ENCODE measurements around the gene C9orf72. TPM values are rescaled to one million over a fixed set of nuclear protein-coding genes. Genes with fewer than 3 reads are reported as not detected.

C9orf72 gene
- total RNA-seq, 1 donor from 2014 or later, result 4.8 TPM

DNA sequence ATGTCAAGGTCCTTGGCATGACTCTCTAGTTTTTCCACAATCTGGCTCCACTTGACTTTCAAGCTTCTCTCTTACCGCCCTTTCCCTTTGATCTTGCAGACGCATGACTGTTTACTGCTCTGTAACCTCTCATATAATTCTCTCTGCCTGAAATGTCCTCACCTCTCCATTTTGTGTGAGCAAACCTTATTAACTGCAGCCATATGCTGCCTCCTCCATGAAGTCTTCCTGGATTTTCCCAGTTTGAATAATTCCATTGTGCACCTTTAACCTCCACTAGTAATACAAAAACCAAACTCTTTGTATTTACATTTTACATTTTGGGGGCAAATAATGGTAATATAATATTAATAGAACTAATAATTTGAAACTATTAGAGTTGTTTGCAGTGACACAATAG lies 9.5 kb upstream of the C9orf72 start:
- DNase-seq (ENCODE audit: low read depth) (no peak), FAIRE-seq (no peak)
- no peaks in the 10 kb centered on the region for H3K79me2 ChIP-seq (ENCODE audit: insufficient read depth, low read length)
- Mint-ChIP-seq H3K4me1 (ENCODE audit: low read depth, unreplicated experiment) (no peaks in the 10 kb centered on the region), H3K4me3 (ENCODE audit: unreplicated experiment) (no peak overlapping the region), H3K36me3 (ENCODE audit: low read depth, unreplicated experiment) (no peaks in the 10 kb centered on the region), H3K27ac (ENCODE audit: unreplicated experiment) (no peak overlapping the region), H3K9me3 (ENCODE audit: unreplicated experiment) (peaks cover 9% of the 10 kb centered on the region), H3K27me3 (ENCODE audit: low read depth, unreplicated experiment) (no peaks in the 10 kb centered on the region)
- H3K9ac ChIP-seq (ENCODE audit: low read length), result no peak overlapping the region
- H3K4me3 ChIP-seq (ENCODE audit: insufficient read depth, low read depth, low read length), result no peak overlapping the region
- H3K4me1 ChIP-seq (ENCODE audit: insufficient read depth, low read length), result no peaks in the 10 kb centered on the region
- H3K9me3 ChIP-seq (ENCODE audit: insufficient read depth, low read depth, low read length), result no peaks in the 10 kb centered on the region
- H3K27ac ChIP-seq (ENCODE audit: low read depth, low read length), result no peak overlapping the region
- no peaks in the 10 kb centered on the region for H3K36me3 ChIP-seq (ENCODE audit: insufficient read depth, low read length)
- H2AFZ ChIP-seq (ENCODE audit: low read depth, low read length), result no peak overlapping the region
- TF ChIP-seq EZH2 (IDR thresholded peaks at IDR 0.05; ENCODE audit: insufficient read depth, low read length), result no peak
- TF ChIP-seq, protein P1, sequence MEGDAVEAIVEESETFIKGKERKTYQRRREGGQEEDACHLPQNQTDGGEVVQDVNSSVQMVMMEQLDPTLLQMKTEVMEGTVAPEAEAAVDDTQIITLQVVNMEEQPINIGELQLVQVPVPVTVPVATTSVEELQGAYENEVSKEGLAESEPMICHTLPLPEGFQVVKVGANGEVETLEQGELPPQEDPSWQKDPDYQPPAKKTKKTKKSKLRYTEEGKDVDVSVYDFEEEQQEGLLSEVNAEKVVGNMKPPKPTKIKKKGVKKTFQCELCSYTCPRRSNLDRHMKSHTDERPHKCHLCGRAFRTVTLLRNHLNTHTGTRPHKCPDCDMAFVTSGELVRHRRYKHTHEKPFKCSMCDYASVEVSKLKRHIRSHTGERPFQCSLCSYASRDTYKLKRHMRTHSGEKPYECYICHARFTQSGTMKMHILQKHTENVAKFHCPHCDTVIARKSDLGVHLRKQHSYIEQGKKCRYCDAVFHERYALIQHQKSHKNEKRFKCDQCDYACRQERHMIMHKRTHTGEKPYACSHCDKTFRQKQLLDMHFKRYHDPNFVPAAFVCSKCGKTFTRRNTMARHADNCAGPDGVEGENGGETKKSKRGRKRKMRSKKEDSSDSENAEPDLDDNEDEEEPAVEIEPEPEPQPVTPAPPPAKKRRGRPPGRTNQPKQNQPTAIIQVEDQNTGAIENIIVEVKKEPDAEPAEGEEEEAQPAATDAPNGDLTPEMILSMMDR (IDR thresholded peaks at IDR 0.05; ENCODE audit: insufficient read depth, low read depth, low read length), result no peak
- no peaks in the 10 kb centered on the region for H4K20me1 ChIP-seq (ENCODE audit: insufficient read depth, low read length)
- H3K4me2 ChIP-seq (ENCODE audit: low read length), result no peak overlapping the region
- H3K27me3 ChIP-seq (ENCODE audit: insufficient read depth, low read length), result no peaks in the 10 kb centered on the region

DNA sequence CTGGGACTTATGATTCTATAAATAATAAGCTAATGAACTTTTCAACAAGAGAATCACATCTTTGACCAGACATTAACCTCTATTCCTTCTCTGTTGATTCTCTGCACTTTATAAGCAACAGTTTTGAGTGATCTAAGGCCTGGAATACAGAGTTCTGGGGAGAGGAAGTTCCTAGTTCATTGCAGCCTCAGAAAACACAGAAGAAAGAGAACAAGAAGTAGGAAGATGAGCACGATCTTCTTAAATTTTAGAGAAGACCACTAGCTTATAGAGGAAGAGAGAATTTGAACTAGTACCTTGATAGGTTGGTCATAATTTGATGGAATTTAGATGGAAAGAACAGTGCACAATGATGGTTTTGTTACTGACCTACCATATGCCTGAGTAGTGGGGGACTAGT lies 8.5 kb upstream of the C9orf72 start:
- Mint-ChIP-seq H3K4me1 (ENCODE audit: low read depth, unreplicated experiment) (no peaks in the 10 kb centered on the region), H3K9me3 (ENCODE audit: unreplicated experiment) (peaks cover 9% of the 10 kb centered on the region), H3K27ac (ENCODE audit: unreplicated experiment) (no peak overlapping the region), H3K36me3 (ENCODE audit: low read depth, unreplicated experiment) (no peaks in the 10 kb centered on the region), H3K4me3 (ENCODE audit: unreplicated experiment) (no peak overlapping the region), H3K27me3 (ENCODE audit: low read depth, unreplicated experiment) (no peaks in the 10 kb centered on the region)
- Histone ChIP-seq H3K79me2 (ENCODE audit: insufficient read depth, low read length) (no peaks in the 10 kb centered on the region), H3K27me3 (ENCODE audit: insufficient read depth, low read length) (no peaks in the 10 kb centered on the region), H3K27ac (ENCODE audit: low read depth, low read length) (no peak overlapping the region), H3K36me3 (ENCODE audit: insufficient read depth, low read length) (no peaks in the 10 kb centered on the region), H3K4me1 (ENCODE audit: insufficient read depth, low read length) (no peaks in the 10 kb centered on the region), H3K9ac (ENCODE audit: low read length) (no peak overlapping the region), H3K4me2 (ENCODE audit: low read length) (no peak overlapping the region), H2AFZ (ENCODE audit: low read depth, low read length) (no peak overlapping the region), H3K4me3 (ENCODE audit: insufficient read depth, low read depth, low read length) (no peak overlapping the region), H3K9me3 (ENCODE audit: insufficient read depth, low read depth, low read length) (no peaks in the 10 kb centered on the region), H4K20me1 (ENCODE audit: insufficient read depth, low read length) (no peaks in the 10 kb centered on the region)
- FAIRE-seq (no peak), DNase-seq (ENCODE audit: low read depth) (no peak)
- TF ChIP-seq, protein P1 (IDR thresholded peaks at IDR 0.05; ENCODE audit: insufficient read depth, low read depth, low read length), result no peak
- no peak for TF ChIP-seq EZH2 (IDR thresholded peaks at IDR 0.05; ENCODE audit: insufficient read depth, low read length)

- FAIRE-seq, result peak; percentile 55
- peak overlapping the region; percentile 77 for H3K4me3 ChIP-seq (ENCODE audit: insufficient read depth, low read depth, low read length)
- Mint-ChIP-seq H3K4me3 (ENCODE audit: unreplicated experiment) (peak overlapping the region; percentile 99), H3K4me1 (ENCODE audit: low read depth, unreplicated experiment) (peaks cover 4% of the 10 kb centered on the region), H3K27ac (ENCODE audit: unreplicated experiment) (peak overlapping the region; percentile 99), H3K36me3 (ENCODE audit: low read depth, unreplicated experiment) (no peaks in the 10 kb centered on the region), H3K27me3 (ENCODE audit: low read depth, unreplicated experiment) (no peaks in the 10 kb centered on the region), H3K9me3 (ENCODE audit: unreplicated experiment) (peaks cover 8% of the 10 kb centered on the region)
- peak overlapping the region; percentile 88 for H3K9ac ChIP-seq (ENCODE audit: low read length)
- H4K20me1 ChIP-seq (ENCODE audit: insufficient read depth, low read length), result no peaks in the 10 kb centered on the region
- TF ChIP-seq EZH2 (IDR thresholded peaks at IDR 0.05; ENCODE audit: insufficient read depth, low read length), result no peak
- TF ChIP-seq, protein P1 (IDR thresholded peaks at IDR 0.05; ENCODE audit: insufficient read depth, low read depth, low read length), result no peak
- H3K27ac ChIP-seq (ENCODE audit: low read depth, low read length), result peak overlapping the region; percentile 86
- peak overlapping the region; percentile 72 for H2AFZ ChIP-seq (ENCODE audit: low read depth, low read length)
- H3K27me3 ChIP-seq (ENCODE audit: insufficient read depth, low read length), result no peaks in the 10 kb centered on the region
- DNase-seq (ENCODE audit: low read depth), result peak; percentile 100
- peak overlapping the region; percentile 85 for H3K4me2 ChIP-seq (ENCODE audit: low read length)
- no peaks in the 10 kb centered on the region for H3K9me3 ChIP-seq (ENCODE audit: insufficient read depth, low read depth, low read length)
- no peaks in the 10 kb centered on the region for H3K79me2 ChIP-seq (ENCODE audit: insufficient read depth, low read length)
- no peaks in the 10 kb centered on the region for H3K4me1 ChIP-seq (ENCODE audit: insufficient read depth, low read length)
- no peaks in the 10 kb centered on the region for H3K36me3 ChIP-seq (ENCODE audit: insufficient read depth, low read length)
Measured at GRCh38 chr9:27573634-27574590, 631 bp upstream of the C9orf72 start.
